ENCODE data around the gene TIMM44.

DNA sequence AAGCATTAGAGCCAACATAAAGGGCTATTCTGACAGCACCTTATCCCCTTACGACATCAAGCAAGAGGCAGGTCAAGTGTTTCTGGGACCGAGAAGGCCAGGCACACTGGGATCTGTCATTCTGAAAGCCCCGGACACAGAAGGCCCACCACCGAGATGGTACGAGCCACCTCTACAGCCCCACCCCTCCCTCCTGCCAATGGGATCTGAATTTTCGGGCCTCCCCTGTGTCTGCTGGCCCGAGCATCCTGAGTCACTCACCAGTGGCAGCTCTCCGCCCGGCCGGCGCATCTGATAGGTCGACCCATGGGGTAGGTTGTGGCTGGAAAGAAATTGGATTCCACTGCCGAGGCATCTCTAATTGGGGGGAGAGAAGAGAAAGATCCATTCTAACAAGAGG, 2.6 kb downstream of the TIMM44 start:
- TF ChIP-seq, protein P1, sequence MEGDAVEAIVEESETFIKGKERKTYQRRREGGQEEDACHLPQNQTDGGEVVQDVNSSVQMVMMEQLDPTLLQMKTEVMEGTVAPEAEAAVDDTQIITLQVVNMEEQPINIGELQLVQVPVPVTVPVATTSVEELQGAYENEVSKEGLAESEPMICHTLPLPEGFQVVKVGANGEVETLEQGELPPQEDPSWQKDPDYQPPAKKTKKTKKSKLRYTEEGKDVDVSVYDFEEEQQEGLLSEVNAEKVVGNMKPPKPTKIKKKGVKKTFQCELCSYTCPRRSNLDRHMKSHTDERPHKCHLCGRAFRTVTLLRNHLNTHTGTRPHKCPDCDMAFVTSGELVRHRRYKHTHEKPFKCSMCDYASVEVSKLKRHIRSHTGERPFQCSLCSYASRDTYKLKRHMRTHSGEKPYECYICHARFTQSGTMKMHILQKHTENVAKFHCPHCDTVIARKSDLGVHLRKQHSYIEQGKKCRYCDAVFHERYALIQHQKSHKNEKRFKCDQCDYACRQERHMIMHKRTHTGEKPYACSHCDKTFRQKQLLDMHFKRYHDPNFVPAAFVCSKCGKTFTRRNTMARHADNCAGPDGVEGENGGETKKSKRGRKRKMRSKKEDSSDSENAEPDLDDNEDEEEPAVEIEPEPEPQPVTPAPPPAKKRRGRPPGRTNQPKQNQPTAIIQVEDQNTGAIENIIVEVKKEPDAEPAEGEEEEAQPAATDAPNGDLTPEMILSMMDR (IDR thresholded peaks at IDR 0.05 in 8 of 11, conservative IDR thresholded peaks at IDR 0.05 in 3 of 11), result no peak
- TF ChIP-seq POLR2A (IDR thresholded peaks at IDR 0.05), result no peak
